ENCODE results near the gene SCP2D1. TPM values are rescaled to one million over a fixed set of nuclear protein-coding genes. Genes with fewer than 3 reads are reported as not detected.

Gene SCP2D1
- not detected in 2 replicates for total RNA-seq (2014; rRNA removed)
- Bru-seq, nascent RNA: not detected
- BruChase-seq, experiment 1, labeled RNA remaining after a 6-hour chase: percentile 20 among the genes with signal in this experiment
- BruChase-seq, experiment 2, labeled RNA remaining after a 2-hour chase: percentile 13 among the genes with signal in this experiment
- long read RNA-seq: 0 reads

GRCh38 chr20:18813483-18813882 lies at the start of gene SCP2D1:
SCP2D1 (plus strand) TSS chr20:18813783; CDS start chr20:18813816, 33 bp downstream.
- no peaks in the 10 kb centered on the region for H3K4me1 ChIP-seq (ENCODE audit: insufficient read depth, low read length)
- no TSS peak for BruUV-seq (replicated peaks)
- DNase-seq (no peak), ATAC-seq (no peak)
- CTCF ChIA-PET: interaction anchor here (1.6 kb wide), 1 partner anchor 181 kb away, joined by 4 read pairs; no protein-coding TSS in a partner anchor
- POLR2A ChIA-PET (ENCODE audit: unreplicated experiment): no interaction called here
- H3K4me2 ChIP-seq (ENCODE audit: low read length): no peak within 1 kb of the TSS
- intact Hi-C loops (cut with micrococcal nuclease): no loop called here
- H3K9ac ChIP-seq (ENCODE audit: low read length): no peak within 1 kb of the TSS
- H3K27me3 ChIP-seq (ENCODE audit: low read length): peaks cover 63% of the 10 kb centered on the region
- H2AFZ ChIP-seq (ENCODE audit: low read length): no peak within 1 kb of the TSS
- no peaks in the 10 kb centered on the region for H4K20me1 ChIP-seq (ENCODE audit: low read length)
- H3K4me3 ChIP-seq (ENCODE audit: low read length): no peak within 1 kb of the TSS
- no peaks in the 10 kb centered on the region for H3K79me2 ChIP-seq (ENCODE audit: low read length)
- H3K9me2 ChIP-seq (replicated peaks; ENCODE audit: low read length): no peaks in the 10 kb centered on the region
- H3K36me3 ChIP-seq (ENCODE audit: low read depth, low read length): no peaks in the 10 kb centered on the region
- no peak within 1 kb of the TSS for H3K27ac ChIP-seq (ENCODE audit: low read length)
- H3F3A ChIP-seq (ENCODE audit: low read length, unreplicated experiment): no peaks in the 10 kb centered on the region
- no peaks in the 10 kb centered on the region for H3K9me3 ChIP-seq (ENCODE audit: low read length)
- TF ChIP-seq EZH2 (IDR thresholded peaks at IDR 0.05; ENCODE audit: low read length, unreplicated experiment): no peak
- TF ChIP-seq, protein P1, sequence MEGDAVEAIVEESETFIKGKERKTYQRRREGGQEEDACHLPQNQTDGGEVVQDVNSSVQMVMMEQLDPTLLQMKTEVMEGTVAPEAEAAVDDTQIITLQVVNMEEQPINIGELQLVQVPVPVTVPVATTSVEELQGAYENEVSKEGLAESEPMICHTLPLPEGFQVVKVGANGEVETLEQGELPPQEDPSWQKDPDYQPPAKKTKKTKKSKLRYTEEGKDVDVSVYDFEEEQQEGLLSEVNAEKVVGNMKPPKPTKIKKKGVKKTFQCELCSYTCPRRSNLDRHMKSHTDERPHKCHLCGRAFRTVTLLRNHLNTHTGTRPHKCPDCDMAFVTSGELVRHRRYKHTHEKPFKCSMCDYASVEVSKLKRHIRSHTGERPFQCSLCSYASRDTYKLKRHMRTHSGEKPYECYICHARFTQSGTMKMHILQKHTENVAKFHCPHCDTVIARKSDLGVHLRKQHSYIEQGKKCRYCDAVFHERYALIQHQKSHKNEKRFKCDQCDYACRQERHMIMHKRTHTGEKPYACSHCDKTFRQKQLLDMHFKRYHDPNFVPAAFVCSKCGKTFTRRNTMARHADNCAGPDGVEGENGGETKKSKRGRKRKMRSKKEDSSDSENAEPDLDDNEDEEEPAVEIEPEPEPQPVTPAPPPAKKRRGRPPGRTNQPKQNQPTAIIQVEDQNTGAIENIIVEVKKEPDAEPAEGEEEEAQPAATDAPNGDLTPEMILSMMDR (conservative IDR thresholded peaks at IDR 0.05; ENCODE audit: low read depth, low read length): no peak
- no peak for TF ChIP-seq EZH2phosphoT487 (IDR thresholded peaks at IDR 0.05; ENCODE audit: borderline replicate concordance, low read length)

DNA sequence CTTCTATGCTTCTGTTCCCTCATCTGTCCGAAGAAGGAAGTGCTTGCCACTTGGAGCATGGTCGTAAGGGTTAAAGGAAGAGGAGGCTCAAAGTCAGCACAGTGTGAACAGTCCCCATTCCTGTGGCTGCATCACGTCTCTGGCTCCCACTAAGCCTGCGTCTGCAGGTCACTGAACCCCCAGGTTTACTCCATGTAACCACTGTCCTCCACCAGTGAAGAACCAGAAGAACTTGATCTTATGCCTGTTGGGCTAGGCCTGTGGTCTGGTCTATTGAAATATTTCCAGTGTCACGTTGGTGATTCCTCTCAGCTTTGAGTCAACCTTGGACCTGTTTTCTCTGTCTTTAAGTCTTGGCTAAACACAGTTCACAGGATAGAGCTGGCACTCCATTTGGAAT lies 45.9 kb upstream of the SCP2D1 start:
- no peak overlapping the region for H3K9ac ChIP-seq (ENCODE audit: low read length)
- H3K4me3 ChIP-seq (ENCODE audit: low read length): no peak overlapping the region
- ChIA-PET CTCF (no interaction called here), POLR2A (ENCODE audit: unreplicated experiment) (no interaction called here)
- no peaks in the 10 kb centered on the region for H3F3A ChIP-seq (ENCODE audit: low read length, unreplicated experiment)
- H3K9me3 ChIP-seq (ENCODE audit: low read length): no peaks in the 10 kb centered on the region
- no peaks in the 10 kb centered on the region for H4K20me1 ChIP-seq (ENCODE audit: low read length)
- DNase-seq: no peak
- no peak overlapping the region for H2AFZ ChIP-seq (ENCODE audit: low read length)
- H3K79me2 ChIP-seq (ENCODE audit: low read length): no peaks in the 10 kb centered on the region
- no peaks in the 10 kb centered on the region for H3K27me3 ChIP-seq (ENCODE audit: low read length)
- H3K36me3 ChIP-seq (ENCODE audit: low read depth, low read length): no peaks in the 10 kb centered on the region
- intact Hi-C loops (cut with micrococcal nuclease): no loop called here
- ATAC-seq: no peak
- no peak overlapping the region for H3K4me2 ChIP-seq (ENCODE audit: low read length)
- TF ChIP-seq EZH2phosphoT487 (IDR thresholded peaks at IDR 0.05; ENCODE audit: borderline replicate concordance, low read length): no peak
- TF ChIP-seq, protein P1 (conservative IDR thresholded peaks at IDR 0.05; ENCODE audit: low read depth, low read length): no peak
- no peaks in the 10 kb centered on the region for H3K9me2 ChIP-seq (replicated peaks; ENCODE audit: low read length)
- no TSS peak for BruUV-seq (replicated peaks)
- no peak overlapping the region for H3K27ac ChIP-seq (ENCODE audit: low read length)
- H3K4me1 ChIP-seq (ENCODE audit: insufficient read depth, low read length): no peaks in the 10 kb centered on the region

- Histone ChIP-seq H3K4me1 (ENCODE audit: insufficient read depth, low read length) (peaks cover 6% of the 10 kb centered on the region), H2AFZ (ENCODE audit: low read length) (no peak overlapping the region), H3F3A (ENCODE audit: low read length, unreplicated experiment) (no peaks in the 10 kb centered on the region), H3K4me3 (ENCODE audit: low read length) (no peak overlapping the region), H3K9me2 (replicated peaks; ENCODE audit: low read length) (no peaks in the 10 kb centered on the region), H3K9ac (ENCODE audit: low read length) (no peak overlapping the region), H3K4me2 (ENCODE audit: low read length) (no peak overlapping the region; the same call in 1 of the 2 replicates), H4K20me1 (ENCODE audit: low read length) (no peaks in the 10 kb centered on the region), H3K79me2 (ENCODE audit: low read length) (no peaks in the 10 kb centered on the region), H3K27me3 (ENCODE audit: low read length) (no peaks in the 10 kb centered on the region), H3K9me3 (ENCODE audit: low read length) (no peaks in the 10 kb centered on the region), H3K36me3 (ENCODE audit: low read depth, low read length) (no peaks in the 10 kb centered on the region), H3K27ac (ENCODE audit: low read length) (no peak overlapping the region)
- intact Hi-C loops (cut with micrococcal nuclease): no loop called here
- no TSS peak for BruUV-seq (replicated peaks)
- TF ChIP-seq EZH2 (IDR thresholded peaks at IDR 0.05; ENCODE audit: low read length, unreplicated experiment) (no peak), EZH2phosphoT487 (IDR thresholded peaks at IDR 0.05; ENCODE audit: borderline replicate concordance, low read length) (no peak)
- TF ChIP-seq, protein P1 (conservative IDR thresholded peaks at IDR 0.05; ENCODE audit: low read depth, low read length): no peak
- ChIA-PET POLR2A (ENCODE audit: unreplicated experiment) (interaction anchor here (0.6 kb wide), 1 partner anchor 266 kb away, joined by 3 read pairs; no protein-coding TSS in a partner anchor), CTCF (no interaction called here)
- peak; percentile 53 for DNase-seq
- peak; percentile 42 for ATAC-seq
Measured at GRCh38 chr20:18773566-18773965, 40.0 kb upstream of the SCP2D1 start.

All from PC-3 (cell line).